Muscle of back (tissue), 11 donors: ENCODE data around the gene CDC14B. TPM values are rescaled to one million over a fixed set of nuclear protein-coding genes. Genes with fewer than 3 reads are reported as not detected.

Experiments
- DNase-seq, 3 donors: peaks; one replicate each; pipeline versions ENCODE4 v3.0.0 to v3.0.0-alpha.2; 2013
- polyA plus RNA-seq, 10 donors: library from polyadenylated mRNA; unstranded; fragments of 120-200 nt; gene quantifications; one replicate each; pipeline ENCODE4 v1.2.1, GENCODE V29; 2013; ENCODE audit not compliant: insufficient read length in 10 of 10

CDC14B gene
- polyA plus RNA-seq, 10 donors, result 10.6 to 18.8 (median 14.8) TPM

DNA sequence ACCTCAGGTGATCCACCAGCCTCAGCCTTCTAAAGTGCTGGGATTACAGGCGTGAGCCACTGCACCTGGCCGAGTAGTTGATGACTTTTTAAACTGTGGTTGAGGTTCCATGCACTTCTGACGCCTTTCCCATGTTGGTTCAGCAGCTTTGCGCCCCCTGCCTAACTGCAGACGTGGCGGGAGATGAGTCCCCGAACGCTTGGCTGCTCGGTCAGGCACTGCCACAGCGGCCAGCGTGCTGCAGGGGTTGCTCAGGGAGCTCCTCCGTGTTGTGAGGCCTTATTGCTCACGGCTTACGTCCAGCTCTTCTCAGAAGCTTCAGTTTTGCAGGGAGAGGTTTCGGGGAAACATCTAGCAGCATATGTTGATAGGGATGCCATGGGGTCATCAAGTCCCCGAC is 134.4 kb downstream of the CDC14B start:
- DNase-seq, result no peak

DNA sequence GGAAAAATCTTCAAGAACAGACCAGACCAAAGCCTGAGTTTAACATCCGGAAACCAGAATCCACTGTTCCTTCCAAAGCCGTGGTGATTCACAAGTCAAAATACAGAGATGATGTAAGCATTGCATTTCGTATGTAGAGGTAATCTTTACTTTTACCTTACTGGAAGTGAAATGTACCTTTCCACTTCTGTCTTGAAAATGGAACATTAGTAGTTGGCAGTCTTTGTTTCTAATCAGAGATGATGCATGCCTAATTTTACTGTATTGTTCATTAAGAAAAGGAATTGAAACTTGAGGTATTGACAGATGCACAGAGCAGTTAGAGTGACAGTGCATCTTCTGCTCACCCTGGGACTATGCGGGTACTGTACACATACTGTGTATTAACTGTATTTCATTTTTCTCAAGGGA is 135.1 kb downstream of the CDC14B start:
- no peak for DNase-seq

DNA sequence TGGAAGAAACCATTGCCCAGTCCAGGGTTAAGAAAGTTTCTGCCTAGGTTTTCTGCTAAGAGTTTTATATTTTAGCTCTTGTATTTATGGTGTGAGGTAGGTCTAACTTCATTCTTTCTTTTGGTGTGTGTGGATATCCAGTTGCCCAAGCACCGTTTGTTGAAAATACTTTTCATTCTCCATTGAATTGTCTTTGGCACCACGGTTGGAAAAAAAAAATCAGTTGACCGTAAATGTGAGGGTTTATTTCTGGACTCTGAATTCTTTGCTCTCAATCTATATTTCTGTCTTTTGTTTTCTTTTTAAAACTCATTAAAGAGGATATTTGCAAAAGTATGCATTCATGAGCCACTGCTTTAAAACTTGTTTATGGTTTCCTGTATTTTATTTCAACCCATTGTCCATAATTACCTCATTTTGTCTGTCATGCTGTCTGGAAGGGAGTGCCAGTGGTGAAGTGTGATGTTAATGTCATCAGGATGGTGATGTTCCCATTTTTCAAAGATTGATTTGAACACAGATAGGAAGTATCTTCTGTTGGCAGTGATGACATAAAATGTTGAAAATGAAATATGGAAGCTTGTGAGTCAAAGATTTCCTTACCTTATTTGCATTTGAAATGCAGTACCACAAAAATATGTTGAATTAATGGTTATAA is 135.8 kb downstream of the CDC14B start:
- DNase-seq, result no peak

DNA sequence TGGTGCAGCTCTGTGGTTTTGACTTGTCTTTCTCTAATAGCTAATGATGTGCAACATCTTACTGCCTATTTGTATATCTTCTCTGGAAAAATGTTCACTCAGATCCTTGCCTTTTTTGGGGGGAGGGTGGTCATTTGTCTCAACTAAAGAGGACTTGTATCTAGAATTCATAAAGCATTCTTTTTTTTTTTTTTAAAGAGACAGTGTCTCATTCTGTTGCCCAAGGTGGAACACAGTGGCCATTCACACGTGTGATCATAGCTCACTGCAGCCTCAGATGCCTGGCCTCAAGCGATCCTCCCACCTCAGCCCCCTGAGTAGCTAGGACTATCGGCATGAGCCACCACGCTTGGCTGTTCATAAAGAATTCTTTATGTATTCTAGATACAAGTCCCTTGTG is 136.4 kb downstream of the CDC14B start:
- DNase-seq, result no peak

DNA sequence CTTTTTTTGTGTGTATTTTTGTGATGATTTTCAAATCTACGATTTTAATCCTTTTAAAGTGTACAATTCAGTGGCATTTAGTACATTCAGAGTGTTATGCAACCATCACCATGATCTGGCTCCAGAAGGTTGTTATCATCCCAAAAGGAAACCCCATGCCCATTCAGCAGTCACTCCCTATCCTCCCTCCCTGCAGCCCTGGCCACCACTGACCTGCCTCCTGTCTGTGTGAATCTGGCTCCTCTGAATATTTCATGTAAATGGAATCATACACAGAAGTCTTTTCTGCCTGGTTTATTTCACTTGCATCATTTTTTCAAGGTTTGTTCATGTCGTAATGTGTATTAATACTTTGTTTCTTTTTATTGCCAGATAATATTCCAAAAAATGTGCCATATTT is 137.2 kb downstream of the CDC14B start:
- no peak for DNase-seq

DNA sequence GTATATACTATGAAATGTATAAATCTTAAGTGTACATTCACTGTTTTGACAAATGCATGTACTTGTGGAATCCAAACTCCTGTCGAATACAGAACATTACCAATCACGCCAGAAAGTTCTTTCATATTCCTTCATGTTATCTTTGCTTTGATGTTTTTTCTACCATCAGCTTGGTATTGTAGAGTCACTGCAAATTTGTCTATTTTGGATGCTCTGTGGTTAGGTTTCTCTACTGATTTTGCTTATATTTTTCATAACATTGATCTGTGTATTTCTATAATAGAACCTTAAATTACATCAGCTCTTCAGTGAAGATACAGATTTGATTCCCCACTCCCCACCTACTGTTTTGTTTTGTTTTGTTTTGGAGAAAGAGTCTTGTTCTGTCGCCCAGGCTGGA is 138.9 kb downstream of the CDC14B start:
- no peak for DNase-seq

DNA sequence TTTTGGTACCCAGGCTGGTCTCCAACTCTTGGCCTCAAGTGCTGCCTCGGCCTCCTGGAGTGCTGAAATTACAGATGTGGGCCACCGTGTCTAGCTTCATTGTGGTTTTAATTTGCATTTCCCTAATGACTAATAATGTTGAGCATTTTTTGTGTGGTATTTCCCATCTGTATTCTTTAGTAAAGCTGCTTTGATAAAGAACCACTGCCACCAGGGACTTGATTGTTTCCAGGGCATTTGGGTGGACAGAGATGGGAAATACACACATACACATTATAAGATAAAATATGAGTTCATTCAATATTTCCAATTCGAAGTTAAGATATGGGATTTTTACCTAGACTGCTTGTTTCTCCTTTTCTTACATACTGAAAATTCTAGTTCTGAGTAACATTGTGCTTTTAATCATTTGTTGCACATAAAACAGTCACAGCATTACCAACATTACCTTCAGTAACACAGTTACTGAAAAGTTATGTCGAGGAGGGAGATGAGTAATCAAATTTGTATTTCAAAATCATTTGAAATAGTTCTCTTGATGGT is 140.7 kb downstream of the CDC14B start:
- no peak for DNase-seq

DNA sequence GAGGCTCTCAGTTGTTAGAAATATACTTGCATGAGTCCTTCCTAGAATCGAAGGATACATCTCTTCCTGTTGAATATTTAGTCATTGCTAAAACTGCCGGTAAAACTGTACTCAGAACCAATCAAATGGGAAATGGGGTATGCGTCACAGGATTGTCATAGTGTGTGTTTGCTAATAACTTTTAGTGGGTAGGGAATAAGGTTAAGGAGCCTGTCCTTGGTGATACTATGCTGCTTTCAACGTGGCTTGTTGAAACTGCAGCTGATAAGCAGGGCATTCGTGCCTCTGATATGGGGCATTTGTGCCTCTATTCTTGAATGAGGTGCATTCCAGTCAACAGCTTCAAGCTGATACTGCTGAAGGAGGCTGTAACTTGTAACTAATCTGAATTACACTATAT is 143.1 kb downstream of the CDC14B start:
- DNase-seq, result no peak

DNA sequence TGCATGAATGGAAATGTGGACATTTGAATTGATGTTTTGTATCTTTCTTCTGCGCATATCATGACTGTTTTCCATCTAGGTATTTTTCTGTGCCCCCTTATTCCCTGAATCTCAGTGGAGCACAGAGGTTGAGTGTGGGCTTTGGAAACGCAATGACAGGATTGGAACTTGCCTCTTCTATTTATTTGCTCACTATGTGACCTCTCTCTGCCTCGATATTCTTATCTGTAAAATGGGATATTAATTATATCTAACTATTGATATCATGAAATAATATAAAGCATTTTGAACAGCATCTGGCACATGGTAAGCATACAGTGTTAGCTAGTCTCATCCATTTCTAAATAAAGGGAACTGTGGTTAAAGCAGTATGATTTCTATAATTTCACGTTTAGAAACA is 143.6 kb downstream of the CDC14B start:
- DNase-seq, result no peak

DNA sequence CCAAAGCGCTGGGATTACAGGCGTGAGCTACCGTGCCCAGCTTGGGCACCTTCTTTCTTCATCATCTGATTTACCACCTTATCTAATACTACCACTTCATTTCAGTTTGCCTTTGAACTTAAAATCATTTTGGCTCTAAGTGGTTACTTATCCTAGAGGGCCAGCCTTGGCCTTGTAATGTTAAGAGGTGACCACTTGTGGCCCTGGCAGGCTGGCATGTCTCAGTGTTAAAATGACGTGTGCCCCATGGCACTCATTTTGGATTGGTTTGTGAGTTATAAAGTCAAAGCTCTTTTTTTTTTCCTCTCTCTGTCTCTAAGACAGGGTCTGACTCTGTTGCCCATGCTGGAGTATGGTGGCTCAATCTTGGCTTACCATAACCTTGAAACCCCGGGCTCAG is 151.9 kb downstream of the CDC14B start:
- DNase-seq, result no peak

DNA sequence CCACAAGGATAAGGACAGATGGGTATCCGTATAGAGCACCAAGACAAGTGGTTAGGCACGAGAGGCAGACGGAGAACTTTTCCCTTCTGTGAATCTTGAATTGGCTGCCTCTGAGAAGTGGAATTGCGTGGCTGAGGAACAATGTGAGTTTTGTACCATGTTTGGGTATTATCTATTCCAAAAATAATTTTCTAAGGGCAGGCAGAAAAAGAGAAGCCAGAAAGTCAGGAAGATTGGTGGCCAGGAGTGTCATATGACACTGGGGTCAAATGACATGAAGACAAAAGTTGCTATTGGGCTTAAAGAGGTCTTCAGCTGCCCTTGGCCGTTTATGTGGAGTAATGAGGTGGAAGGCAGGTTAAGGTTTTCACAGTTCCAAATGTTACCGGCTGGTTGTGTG is 155.2 kb downstream of the CDC14B start:
- no peak for DNase-seq

DNA sequence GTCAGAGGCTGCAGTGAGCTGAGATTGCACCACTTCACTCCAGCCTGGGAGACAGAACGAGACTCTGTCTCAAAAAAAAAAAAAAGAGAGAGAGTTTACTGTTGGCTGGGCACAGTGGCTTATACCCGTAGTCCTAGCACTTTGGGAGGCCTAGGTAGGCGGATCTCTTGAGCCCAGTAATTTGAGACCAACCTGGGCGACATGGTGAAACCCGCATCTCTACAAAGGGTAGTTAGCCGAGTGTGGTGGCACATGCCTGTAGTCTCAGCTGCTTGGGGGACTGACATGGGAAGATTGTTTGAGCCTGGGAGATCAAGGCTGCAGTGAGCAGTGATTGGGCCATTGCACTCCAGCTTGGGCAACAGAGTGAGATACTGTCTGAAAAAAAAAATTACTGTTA is 157.1 kb downstream of the CDC14B start:
- DNase-seq, result no peak

DNA sequence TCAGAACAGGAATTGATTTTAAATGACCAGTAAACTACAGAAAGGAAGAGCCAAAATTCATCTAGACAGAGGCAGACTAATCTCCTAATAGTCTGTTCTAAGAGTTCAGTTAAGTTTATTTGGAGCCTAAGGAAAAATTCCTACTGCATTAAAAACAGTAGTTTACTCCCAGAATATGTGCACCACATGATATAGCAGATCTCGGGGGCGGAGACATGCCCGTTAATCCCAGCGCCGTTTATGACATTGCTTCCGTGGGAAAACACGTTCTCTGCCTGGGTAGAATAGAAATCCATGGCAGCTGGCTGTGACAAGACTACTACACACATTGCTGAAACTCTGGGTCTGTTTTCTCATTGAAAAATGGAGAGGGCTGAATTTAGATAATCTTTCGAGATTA is 158.3 kb downstream of the CDC14B start:
- peak in 1 of 3 donors; percentile 15 for DNase-seq

DNA sequence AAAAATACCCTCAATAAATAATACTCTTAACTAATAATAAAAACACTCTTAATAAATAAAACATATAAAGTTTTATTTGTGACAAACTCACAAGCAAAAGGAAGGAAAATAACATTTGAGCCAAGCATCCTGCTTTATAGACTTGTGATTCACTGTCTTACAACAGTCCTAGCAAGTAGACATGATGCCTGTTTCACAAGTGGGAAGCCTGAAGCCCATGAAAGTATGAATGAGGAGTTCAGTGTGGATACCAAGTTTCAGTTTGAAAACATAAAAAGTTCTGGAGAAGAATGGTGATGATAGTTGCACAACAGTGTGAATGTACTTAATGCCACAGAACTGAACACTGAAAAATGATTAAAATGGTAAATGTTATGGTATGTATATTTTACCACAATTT is 158.8 kb downstream of the CDC14B start:
- DNase-seq, result peak in 2 of 3 donors; percentile 7 to 23

DNA sequence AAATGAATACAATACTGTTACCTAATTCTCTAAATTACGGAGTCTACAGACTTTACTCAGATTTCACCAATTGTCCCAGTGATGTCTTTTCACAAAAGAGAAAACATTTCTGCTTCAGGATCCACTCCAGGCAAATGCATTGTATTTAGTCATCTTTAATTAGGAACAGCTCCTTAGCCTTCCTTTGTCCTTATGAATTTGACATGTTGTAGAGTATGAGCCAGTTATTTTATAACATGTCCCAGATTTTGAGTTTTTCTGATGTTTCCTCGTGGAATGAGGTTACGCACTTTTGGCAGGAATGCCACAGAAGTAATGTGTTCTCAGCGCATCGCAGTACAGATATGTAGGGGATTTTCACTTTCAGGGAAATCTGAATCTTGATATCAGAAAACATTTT is 159.2 kb downstream of the CDC14B start:
- peak in 2 of 3 donors; percentile 43 to 45 for DNase-seq

DNA sequence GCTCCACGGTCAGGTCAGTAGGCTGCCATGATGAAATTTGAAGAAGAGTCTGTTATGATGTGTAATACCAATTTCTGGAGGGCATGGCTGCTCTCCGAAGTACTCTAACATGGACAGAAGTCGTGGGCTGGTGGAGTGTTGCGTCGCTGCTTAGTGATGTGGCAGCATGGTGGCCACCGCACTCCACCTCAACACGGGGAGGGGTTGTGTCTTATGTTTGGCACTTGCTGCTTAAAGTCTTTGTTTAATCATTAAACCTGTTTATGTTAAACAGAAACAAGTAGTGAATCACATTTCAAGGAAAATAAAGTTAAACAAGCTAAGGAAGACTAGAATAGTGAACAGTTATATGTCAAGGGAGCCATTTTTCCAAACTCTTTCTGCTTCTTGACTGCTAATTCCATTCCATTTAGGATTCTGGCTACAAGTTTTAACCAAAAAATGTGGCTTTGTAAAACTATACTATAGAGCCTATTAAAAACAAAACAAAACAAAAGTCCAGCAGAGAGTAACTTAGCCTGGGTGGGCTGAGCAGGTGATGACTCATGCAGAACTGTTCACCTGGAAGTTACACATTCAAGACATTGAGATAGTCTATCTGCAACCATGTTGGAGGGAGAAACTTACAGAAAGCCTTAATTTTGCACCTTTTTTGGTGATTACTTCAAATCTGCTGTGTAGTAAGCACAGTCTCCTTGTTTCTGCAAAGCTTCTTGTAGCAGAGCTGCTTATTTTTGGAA is 160.2 kb downstream of the CDC14B start:
- no peak for DNase-seq

DNA sequence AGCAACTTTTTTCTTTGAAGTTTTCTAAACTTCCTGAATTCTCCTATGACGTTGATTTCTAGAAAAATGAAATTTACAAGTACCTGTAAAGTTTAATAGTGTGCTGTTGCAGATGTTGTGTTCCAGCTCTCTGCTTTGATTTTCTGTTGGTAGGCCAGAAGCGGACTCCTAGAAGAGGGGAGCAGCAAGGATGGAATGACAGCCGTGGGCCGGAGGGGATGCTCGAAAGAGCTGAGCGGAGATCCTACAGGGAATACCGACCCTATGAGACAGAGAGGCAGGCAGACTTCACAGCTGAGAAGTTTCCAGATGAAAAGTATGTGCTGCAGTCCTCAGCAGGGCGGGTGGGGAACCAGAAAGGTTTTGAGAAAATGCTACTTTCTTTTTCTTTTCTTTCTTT is 161.4 kb downstream of the CDC14B start:
- no peak for DNase-seq

DNA sequence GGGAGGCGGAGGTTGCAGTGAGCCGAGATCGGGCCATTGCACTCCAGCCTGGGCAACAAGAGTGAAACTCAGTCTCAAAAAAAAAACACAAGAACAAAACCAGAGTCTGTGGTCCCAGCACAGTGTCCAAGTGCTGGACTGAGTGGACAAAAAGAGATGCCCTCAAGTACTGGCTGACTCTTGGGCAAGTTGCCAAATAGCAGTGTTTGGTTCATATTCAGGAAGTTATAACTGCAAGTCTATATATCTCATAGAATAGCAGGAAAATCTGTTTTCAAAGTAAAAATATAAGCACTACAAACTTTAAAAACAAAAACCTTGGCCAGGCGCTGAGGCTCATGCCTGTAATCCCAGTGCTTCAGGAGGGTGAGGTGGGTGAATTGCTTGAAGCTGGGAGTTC is 162.4 kb downstream of the CDC14B start:
- DNase-seq, result peak in 1 of 3 donors; percentile 15

DNA sequence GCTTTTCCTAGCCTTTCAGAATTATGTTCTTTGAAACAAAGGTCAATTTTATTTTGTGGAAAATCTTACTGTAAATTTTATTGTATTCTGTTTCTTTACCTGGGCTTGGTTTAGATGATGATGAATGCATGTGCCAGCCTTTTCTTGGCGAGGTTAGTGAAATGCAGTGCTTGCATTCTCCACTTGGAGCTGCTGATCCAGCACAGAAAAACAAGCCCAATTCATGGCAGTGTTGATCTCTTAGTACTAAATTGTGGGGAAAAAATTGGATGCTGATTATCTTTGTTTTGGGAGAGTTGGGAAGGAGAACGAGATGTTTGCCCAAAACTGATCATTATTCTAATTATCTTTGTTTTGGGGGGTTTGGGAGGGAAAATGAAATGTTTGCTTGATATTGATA is 166.0 kb downstream of the CDC14B start:
- peak in 2 of 3 donors; percentile 37 to 52 for DNase-seq

DNA sequence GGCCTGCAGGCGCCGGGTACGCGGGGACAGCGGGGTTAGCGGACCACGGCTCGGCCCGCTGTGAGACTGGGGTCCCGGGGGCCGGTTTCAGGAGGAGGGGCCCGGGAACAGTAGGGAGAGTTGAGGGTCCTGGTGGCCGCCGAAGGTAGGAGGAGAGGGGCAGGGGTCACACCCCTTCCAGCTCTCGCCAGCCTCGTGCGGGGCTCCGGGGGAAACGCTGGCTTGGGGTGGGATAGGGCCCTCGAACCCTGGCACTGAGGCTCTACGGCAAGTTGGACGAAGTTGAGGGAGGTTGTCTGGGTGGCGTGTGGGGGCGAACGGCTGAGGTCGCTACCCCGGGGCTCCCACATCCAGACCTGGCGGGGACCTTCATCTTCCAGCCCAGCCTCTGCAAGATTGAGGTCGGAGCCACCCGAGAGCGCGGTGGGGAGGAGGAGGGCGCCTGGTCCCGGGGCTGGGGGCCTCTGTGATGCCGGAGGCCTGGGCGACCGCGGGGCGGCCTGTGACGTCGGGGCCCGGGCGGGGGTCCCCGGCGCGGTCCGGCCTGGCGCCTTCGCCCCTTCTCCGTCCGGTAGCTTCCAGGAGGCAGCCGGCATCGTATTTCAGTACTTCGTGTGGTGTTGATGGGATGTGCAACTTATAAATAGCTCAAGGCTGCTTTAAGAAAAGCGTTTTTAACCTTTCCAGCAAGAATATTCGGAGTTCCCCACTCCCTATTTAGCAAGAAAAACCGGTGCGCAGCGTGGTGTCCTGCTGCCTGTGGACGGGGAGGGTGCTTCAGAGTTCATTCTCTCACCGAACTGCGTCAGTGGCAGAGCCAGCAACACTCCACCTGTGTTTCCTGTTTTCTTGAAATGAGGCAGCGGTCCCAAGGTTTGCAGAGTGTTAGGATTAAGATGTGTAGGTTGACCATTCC is 168.8 kb downstream of the CDC14B start:
- DNase-seq, result peak in 2 of 3 donors; percentile 24 to 54
